Peyer's patch (tissue), 4 donors: ENCODE data around the gene ARHGAP15. TPM values are rescaled to one million over a fixed set of nuclear protein-coding genes. Genes with fewer than 3 reads are reported as not detected.

Experiments used
- DNase-seq, 3 donors: peaks; one replicate each; pipeline ENCODE4 v3.0.0-alpha.2; 2017 to 2019
- H3K27ac ChIP-seq, 4 donors: fragments of 200-600 bp; sonication (generic); one replicate each; pipeline ENCODE4 v1.5.1; 2016 to 2019
- H3K27me3 ChIP-seq, 2 donors: fragments of 200-600 bp; sonication (generic); one replicate each; pipeline ENCODE4 v1.5.1; 2019
- H3K36me3 ChIP-seq, 3 donors: fragments of 200-600 bp; sonication (generic); one replicate each; pipeline ENCODE4 v1.5.1; 2016 to 2019
- H3K4me1 ChIP-seq, 4 donors: fragments of 200-600 bp; sonication (generic); one replicate each; pipeline ENCODE4 v1.5.1; 2016 to 2019
- H3K4me3 ChIP-seq, 4 donors: fragments of 200-600 bp; sonication (generic); 1 replicate in 3 of 4; 2 replicates in 1 of 4; pipeline ENCODE4 v1.5.1; 2016 to 2019; ENCODE audit warnings: mild to moderate bottlenecking in 1 of 4
- H3K9me3 ChIP-seq, 4 donors: fragments of 200-600 bp; sonication (generic); one replicate each; pipeline ENCODE4 v1.5.1; 2016 to 2019; ENCODE audit warnings: mild to moderate bottlenecking in 1 of 4
- POLR2A ChIP-seq, 2 donors: fragments of 450-650 bp; IDR thresholded peaks; one replicate each; pipeline ENCODE4 v1.5.1; 2017; ENCODE audit warnings: antibody characterized with exemption in 2 of 2, mild to moderate bottlenecking in 2 of 2, moderate library complexity in 2 of 2
- total RNA-seq, 4 donors: library from RNA; depleted of rRNA; stranded (reverse); fragments of >200 nt; gene quantifications; one replicate each; pipeline ENCODE4 v1.1.0, GENCODE V29; 2016
- TF ChIP-seq, protein P1 (sequence below), 6 experiments: fragments of 450-650 bp in 4 of 6; fragments of 200-600 bp in 2 of 6; sonication (generic) in 1 of 6; IDR thresholded peaks; one replicate each; pipeline ENCODE4 v1.5.1; 2017 to 2019; ENCODE audit warnings: antibody characterized with exemption in 6 of 6, mild to moderate bottlenecking in 3 of 6, moderate library complexity in 1 of 6

ARHGAP15 gene
- total RNA-seq, 4 donors from 2014 or later: 6.7 to 203 (median 12.5) TPM

DNA sequence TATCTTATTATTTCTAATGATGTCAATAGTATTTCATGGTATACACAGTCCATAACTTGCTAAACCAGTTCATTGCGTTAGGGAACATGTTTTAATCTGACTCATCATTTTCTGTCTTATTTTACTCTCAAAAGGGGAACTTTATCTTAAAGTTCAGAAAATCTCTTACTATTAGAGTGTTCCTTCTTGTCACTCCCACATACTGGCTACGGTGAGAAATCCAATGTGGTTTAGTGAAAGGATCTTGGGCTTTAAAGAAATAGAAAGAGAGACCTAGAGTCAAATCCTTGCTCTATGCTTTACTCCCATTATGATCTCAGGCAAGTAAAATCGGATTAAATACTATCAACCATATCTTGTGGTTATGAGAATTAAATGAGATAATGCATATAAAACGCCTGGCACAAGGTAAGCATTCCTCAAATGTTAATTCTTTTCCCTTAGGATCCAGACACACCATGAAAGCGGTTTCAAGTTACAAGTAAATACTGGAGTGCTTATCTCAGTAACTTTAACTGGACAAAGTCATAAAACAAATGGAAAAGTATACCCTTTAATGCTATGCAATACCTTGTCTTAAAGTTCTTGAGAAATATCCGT lies 576.0 kb downstream of the ARHGAP15 start:
- Histone ChIP-seq H3K4me3 (no peak overlapping the region), H3K9me3 (no peaks in the 10 kb centered on the region), H3K36me3 (no peaks in the 10 kb centered on the region), H3K4me1 (no peaks in the 10 kb centered on the region), H3K27ac (no peak overlapping the region), H3K27me3 (no peaks in the 10 kb centered on the region)
- TF ChIP-seq POLR2A (IDR thresholded peaks at IDR 0.05): no peak
- TF ChIP-seq, protein P1, sequence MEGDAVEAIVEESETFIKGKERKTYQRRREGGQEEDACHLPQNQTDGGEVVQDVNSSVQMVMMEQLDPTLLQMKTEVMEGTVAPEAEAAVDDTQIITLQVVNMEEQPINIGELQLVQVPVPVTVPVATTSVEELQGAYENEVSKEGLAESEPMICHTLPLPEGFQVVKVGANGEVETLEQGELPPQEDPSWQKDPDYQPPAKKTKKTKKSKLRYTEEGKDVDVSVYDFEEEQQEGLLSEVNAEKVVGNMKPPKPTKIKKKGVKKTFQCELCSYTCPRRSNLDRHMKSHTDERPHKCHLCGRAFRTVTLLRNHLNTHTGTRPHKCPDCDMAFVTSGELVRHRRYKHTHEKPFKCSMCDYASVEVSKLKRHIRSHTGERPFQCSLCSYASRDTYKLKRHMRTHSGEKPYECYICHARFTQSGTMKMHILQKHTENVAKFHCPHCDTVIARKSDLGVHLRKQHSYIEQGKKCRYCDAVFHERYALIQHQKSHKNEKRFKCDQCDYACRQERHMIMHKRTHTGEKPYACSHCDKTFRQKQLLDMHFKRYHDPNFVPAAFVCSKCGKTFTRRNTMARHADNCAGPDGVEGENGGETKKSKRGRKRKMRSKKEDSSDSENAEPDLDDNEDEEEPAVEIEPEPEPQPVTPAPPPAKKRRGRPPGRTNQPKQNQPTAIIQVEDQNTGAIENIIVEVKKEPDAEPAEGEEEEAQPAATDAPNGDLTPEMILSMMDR (IDR thresholded peaks at IDR 0.05): no peak
- DNase-seq: no peak

DNA sequence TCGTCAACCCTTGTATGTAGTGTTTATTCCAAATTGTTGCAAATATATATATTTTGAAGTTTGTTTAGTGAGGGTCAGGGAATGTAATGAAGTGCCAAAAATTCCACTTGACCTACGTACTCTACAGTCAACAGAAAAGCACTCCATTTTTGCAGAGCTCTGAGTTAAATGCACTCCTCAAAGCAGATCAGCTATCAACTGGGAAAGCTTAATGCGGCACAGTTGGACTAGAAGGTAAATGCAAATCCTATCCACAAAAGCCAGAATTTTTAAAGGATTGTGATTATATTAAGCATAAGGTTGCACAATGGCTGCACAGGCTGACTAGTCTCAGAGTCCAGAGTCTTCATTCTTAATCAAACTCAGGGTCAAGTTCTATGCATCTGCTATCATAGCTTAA lies 577.1 kb downstream of the ARHGAP15 start:
- no peak for DNase-seq
- Histone ChIP-seq H3K36me3 (no peaks in the 10 kb centered on the region), H3K27me3 (no peaks in the 10 kb centered on the region), H3K9me3 (no peaks in the 10 kb centered on the region), H3K4me1 (no peaks in the 10 kb centered on the region), H3K27ac (peak overlapping the region in 2 of 4 donors; percentile 20 to 35), H3K4me3 (no peak overlapping the region)
- TF ChIP-seq POLR2A (IDR thresholded peaks at IDR 0.05): no peak
- TF ChIP-seq, protein P1 (IDR thresholded peaks at IDR 0.05): no peak

DNA sequence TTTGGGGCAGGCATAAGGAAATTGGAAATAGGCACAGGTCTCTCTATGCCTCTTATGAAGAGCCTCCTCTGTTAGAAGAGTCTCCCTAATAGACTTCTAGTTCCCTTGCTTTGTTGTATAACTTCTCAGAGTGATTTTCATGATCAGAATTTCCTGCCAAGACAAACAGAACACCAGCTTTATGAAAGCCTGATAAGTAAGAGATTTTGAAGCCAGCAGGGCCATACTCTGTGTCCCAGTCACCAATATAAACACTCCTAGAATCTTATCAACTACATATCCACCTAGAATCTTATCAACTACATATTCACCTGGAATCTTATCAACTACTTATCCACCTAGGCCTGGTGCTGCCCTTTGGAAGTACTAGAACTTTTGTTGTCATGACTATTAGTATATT lies 579.5 kb downstream of the ARHGAP15 start:
- H3K9me3 ChIP-seq: no peaks in the 10 kb centered on the region
- H3K27me3 ChIP-seq: no peaks in the 10 kb centered on the region
- TF ChIP-seq POLR2A (IDR thresholded peaks at IDR 0.05): no peak
- TF ChIP-seq, protein P1 (IDR thresholded peaks at IDR 0.05): no peak
- no peaks in the 10 kb centered on the region for H3K36me3 ChIP-seq
- no peak overlapping the region for H3K4me3 ChIP-seq
- H3K4me1 ChIP-seq: no peaks in the 10 kb centered on the region
- H3K27ac ChIP-seq: no peak overlapping the region
- DNase-seq: no peak

DNA sequence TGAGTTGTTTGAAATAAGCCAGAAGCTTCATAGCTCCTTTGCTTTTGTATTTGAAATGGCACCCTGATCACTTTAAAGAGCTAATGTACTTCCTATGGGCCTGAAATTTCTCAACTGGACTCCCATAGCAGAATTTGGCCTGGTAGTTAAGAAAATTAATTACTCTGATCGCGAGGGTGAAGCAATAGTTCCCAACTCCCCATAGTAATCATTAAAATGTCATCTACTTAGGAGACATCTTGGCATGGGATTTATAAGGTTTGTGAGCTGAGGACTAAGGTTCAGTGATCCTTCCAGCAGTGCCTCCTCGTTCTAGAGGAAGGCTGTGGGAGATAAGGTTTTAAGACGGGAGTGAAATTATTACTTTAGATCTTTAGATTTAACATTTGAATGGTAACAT lies 581.0 kb downstream of the ARHGAP15 start:
- TF ChIP-seq POLR2A (IDR thresholded peaks at IDR 0.05): no peak
- TF ChIP-seq, protein P1 (IDR thresholded peaks at IDR 0.05): no peak
- no peak overlapping the region for H3K4me3 ChIP-seq
- H3K4me1 ChIP-seq: no peaks in the 10 kb centered on the region

DNA sequence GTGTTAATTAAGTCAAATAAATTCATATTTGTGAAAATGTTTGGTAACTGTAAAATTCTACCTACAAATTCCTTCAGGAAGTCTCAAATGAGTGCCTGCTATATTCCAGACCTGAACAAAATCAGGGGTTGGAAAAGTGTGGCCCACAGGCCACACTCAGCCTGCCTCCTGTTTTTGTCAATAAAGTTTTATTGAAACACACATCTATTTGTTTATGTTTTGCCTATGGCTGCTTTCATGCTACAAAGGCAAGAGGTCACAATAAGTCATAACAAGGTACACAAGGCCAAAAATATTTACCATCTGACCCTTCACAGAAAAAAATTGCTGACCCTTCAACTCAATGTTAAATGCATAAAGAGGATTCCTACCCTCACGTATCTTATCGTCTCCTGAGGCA lies 581.7 kb downstream of the ARHGAP15 start:
- H3K4me3 ChIP-seq: no peak overlapping the region
- no peaks in the 10 kb centered on the region for H3K36me3 ChIP-seq
- no peak for DNase-seq
- H3K4me1 ChIP-seq: no peaks in the 10 kb centered on the region
- H3K27me3 ChIP-seq: no peaks in the 10 kb centered on the region
- no peaks in the 10 kb centered on the region for H3K9me3 ChIP-seq
- TF ChIP-seq, protein P1 (IDR thresholded peaks at IDR 0.05): no peak
- TF ChIP-seq POLR2A (IDR thresholded peaks at IDR 0.05): no peak
- H3K27ac ChIP-seq: no peak overlapping the region

More for the DNA sequence above, 581.0 kb downstream of the ARHGAP15 start:
- Histone ChIP-seq H3K27ac (no peak overlapping the region), H3K27me3 (no peaks in the 10 kb centered on the region), H3K36me3 (no peaks in the 10 kb centered on the region), H3K9me3 (no peaks in the 10 kb centered on the region)
- no peak for DNase-seq

DNA sequence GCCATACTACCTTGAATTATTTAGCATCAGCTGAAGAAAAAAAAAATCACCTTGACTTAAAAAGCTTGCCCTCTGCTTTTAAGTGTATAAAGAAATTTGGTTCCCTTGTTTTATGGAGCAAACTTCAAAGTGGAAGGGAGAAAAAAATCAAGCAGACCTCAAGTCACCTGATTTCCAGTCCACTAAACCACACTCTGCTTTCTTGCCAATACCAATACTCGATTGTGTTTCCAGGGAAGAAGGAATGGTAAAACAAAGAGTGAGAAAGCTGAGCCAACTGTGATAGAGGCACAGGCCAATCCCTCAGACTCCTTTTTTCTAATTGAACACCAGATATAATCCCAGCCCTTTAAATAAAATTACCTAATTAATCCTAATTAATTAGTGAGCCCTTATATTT lies 587.3 kb downstream of the ARHGAP15 start:
- Histone ChIP-seq H3K4me3 (no peak overlapping the region), H3K27me3 (no peaks in the 10 kb centered on the region), H3K36me3 (no peaks in the 10 kb centered on the region), H3K9me3 (no peaks in the 10 kb centered on the region), H3K4me1 (no peaks in the 10 kb centered on the region), H3K27ac (no peak overlapping the region)
- TF ChIP-seq, protein P1 (IDR thresholded peaks at IDR 0.05): no peak
- no peak for TF ChIP-seq POLR2A (IDR thresholded peaks at IDR 0.05)
- no peak for DNase-seq
